Heart left ventricle (tissue), 16 donors: Measurements from ENCODE around the gene IL18BP. TPM values are rescaled to one million over a fixed set of nuclear protein-coding genes. Genes with fewer than 3 reads are reported as not detected.
A peak's percentile ranks its signal among the peaks of the same experiment; 100 is the strongest.

Experiments
- ATAC-seq, 4 donors: fragments of 200-7000 bp; cut with Tn5 transposase; one replicate each; pipeline ENCODE4 v1.9.1; 2020 to 2022; ENCODE audit warnings: moderate library complexity in 4 of 4, mild to moderate bottlenecking in 3 of 4, moderate number of reproducible peaks in 1 of 4
- DNase-seq, 5 donors: peaks; one replicate each; pipeline ENCODE4 v3.0.0-alpha.2; 2020
- H3K27ac ChIP-seq, 12 donors: fragments of 200-600 bp; sonication (generic) in 4 of 12; one replicate each; pipeline versions ENCODE4 v1.5.0 to v1.8.0; 2016 to 2022; ENCODE audit warnings: mild to moderate bottlenecking in 2 of 12
- H3K27me3 ChIP-seq, 9 donors: fragments of 200-600 bp; sonication (generic) in 2 of 9; one replicate each; pipeline versions ENCODE4 v1.5.1 to v1.8.0; 2016 to 2022; ENCODE audit warnings: mild to moderate bottlenecking in 3 of 9
- H3K36me3 ChIP-seq, 9 donors: fragments of 200-600 bp; sonication (generic) in 2 of 9; one replicate each; pipeline versions ENCODE4 v1.5.0 to v1.8.0; 2018 to 2022; ENCODE audit warnings: mild to moderate bottlenecking in 2 of 9
- H3K4me1 ChIP-seq, 12 donors: fragments of 200-600 bp; sonication (generic) in 4 of 12; one replicate each; pipeline versions ENCODE4 v1.5.0 to v1.8.0; 2016 to 2022; ENCODE audit warnings: mild to moderate bottlenecking in 3 of 12
- H3K4me3 ChIP-seq, 12 donors: fragments of 200-600 bp; sonication (generic) in 4 of 12; one replicate each; pipeline versions ENCODE4 v1.5.0 to v1.8.0; 2017 to 2022; ENCODE audit warnings: mild to moderate bottlenecking in 9 of 12, moderate library complexity in 4 of 12
- H3K9me3 ChIP-seq, 12 donors: fragments of 200-600 bp; sonication (generic) in 4 of 12; one replicate each; pipeline versions ENCODE4 v1.5.0 to v1.8.0; 2016 to 2022; ENCODE audit warnings: mild to moderate bottlenecking in 1 of 12
- POLR2A ChIP-seq, 2 donors: fragments of 450-650 bp; IDR thresholded peaks; one replicate each; pipeline ENCODE4 v1.6.1; 2017; ENCODE audit warnings: antibody characterized with exemption in 2 of 2, mild to moderate bottlenecking in 2 of 2, moderate library complexity in 2 of 2
- WGBS, 4 donors: extraction: QIAGEN DNeasy Blood & Tissue Kit in 2 of 4; methylation state at CpG; one replicate each; pipeline versions ENCODE4 v1.1.5 to v1.1.7; 2013 to 2018; 5-methylcytosine and 5-hydroxymethylcytosine counted together
- intact Hi-C, 10 donors: fragments of 100-400 bp; cut with DNase I; formaldehyde crosslinking; loops; one replicate each; pipeline versions ENCODE4 v1.11.1 to v1.14.2; 2022
- polyA plus RNA-seq, 2 donors: library from polyadenylated mRNA; stranded (reverse); fragments of 200-250 nt; gene quantifications; one replicate each; pipeline ENCODE4 v1.2.3, GENCODE V29; 2013
- total RNA-seq, 9 donors: library from RNA; depleted of rRNA in 2 of 9; stranded (reverse); fragments of >200 nt in 2 of 9; fragmentation: NEBNext Ultra II Directional in 3 of 9; extraction: Animal tissue kit (Norgen Biotek cat#: 25700) in 3 of 9; gene quantifications; one replicate each; pipeline versions ENCODE4 v1.1.0 to v1.2.4, GENCODE V29; 2016 to 2023
- TF ChIP-seq, protein P1 (sequence below), 12 donors: fragments of 200-600 bp; sonication (generic) in 4 of 12; IDR thresholded peaks; one replicate each; pipeline versions ENCODE4 v1.5.0 to v1.8.0; 2018 to 2022; ENCODE audit warnings: antibody characterized with exemption in 12 of 12, mild to moderate bottlenecking in 5 of 12
- donor health status: ischemic (EF 13 %, LVEDD 7.1; RV severe dilation, severe dysfunction).
- donor health status: healthy with polysubstance abuse.
- donor health status: DM: no; HTN: yes; CAD: no.
- donor health status: DM: no; HTN: no; CAD: no.
- donor health status: ischemic (EF 25% LVEDD 6.9; RV normal size, moderate dysfunction).
- donor health status: ischemic (EF 25% LVEDD 5.7; RV mildly dilated, moderate dysfunction).
- donor health status: healthy.
- donor health status: DM: yes; HTN: yes; CAD: no.
- donor health status: ischemic (EF 35%, LVEDD 5.7; RV mildly dilated, moderate dysfunction).
- donor health status: nonischemic (EF 11% LVEDD 7.7; RV severe dilation, severe dysfunction).
- donor health status: DM: yes; HTN: yes; CAD: no.
- donor health status: PGD.
- donor health status: ischemic (EF 29% LVEDD 5.4; RV normal size, mild dysfunction).
- donor health status: nonischemic (EF 23%, LVEDD 6.1; RV moderate dilation, normal function).

Gene IL18BP
- total and polyA plus RNA-seq, 11 donors: 1.1 to 86.5 (median 4.4) TPM

DNA sequence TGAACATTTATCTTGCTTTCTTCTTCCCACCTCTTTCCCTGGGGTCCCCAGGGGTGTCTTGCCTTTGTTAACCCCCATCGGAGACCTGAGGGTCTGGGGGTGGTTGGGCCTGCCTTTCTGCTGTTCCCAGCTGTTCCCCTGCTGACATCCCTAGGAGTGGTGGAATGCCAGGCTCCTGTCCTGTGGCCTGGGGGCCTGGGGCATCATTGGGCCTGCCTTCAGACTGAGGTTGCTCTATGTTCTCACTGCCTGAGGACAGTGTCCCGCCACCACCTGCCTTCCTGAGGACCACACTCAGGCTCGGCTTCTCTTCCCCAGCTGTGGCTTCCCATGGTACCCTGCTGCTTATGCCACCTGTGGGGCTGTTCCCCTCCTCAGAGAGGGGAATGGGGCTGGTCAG is 1.1 kb upstream of the IL18BP start:
- DNase-seq: no peak
- 85 to 100% (median 95%) methylated on average over 2 to 3 of the region's 3 CpGs for WGBS, 4 donors
- Histone ChIP-seq H3K9me3 (no peaks in the 10 kb centered on the region), H3K36me3 (peaks cover 0 to 31% (median 18%) of the 10 kb centered on the region in 9 donors), H3K27me3 (no peaks in the 10 kb centered on the region), H3K27ac (peak overlapping the region in 1 of 12 donors; percentile 93), H3K4me1 (peaks cover 0 to 64% (median 15%) of the 10 kb centered on the region in 12 donors), H3K4me3 (no peak overlapping the region)
- ATAC-seq: no peak
- TF ChIP-seq, protein P1, sequence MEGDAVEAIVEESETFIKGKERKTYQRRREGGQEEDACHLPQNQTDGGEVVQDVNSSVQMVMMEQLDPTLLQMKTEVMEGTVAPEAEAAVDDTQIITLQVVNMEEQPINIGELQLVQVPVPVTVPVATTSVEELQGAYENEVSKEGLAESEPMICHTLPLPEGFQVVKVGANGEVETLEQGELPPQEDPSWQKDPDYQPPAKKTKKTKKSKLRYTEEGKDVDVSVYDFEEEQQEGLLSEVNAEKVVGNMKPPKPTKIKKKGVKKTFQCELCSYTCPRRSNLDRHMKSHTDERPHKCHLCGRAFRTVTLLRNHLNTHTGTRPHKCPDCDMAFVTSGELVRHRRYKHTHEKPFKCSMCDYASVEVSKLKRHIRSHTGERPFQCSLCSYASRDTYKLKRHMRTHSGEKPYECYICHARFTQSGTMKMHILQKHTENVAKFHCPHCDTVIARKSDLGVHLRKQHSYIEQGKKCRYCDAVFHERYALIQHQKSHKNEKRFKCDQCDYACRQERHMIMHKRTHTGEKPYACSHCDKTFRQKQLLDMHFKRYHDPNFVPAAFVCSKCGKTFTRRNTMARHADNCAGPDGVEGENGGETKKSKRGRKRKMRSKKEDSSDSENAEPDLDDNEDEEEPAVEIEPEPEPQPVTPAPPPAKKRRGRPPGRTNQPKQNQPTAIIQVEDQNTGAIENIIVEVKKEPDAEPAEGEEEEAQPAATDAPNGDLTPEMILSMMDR (IDR thresholded peaks at IDR 0.05): no peak
- no peak for TF ChIP-seq POLR2A (IDR thresholded peaks at IDR 0.05)
- intact Hi-C loops: no loop called here

DNA sequence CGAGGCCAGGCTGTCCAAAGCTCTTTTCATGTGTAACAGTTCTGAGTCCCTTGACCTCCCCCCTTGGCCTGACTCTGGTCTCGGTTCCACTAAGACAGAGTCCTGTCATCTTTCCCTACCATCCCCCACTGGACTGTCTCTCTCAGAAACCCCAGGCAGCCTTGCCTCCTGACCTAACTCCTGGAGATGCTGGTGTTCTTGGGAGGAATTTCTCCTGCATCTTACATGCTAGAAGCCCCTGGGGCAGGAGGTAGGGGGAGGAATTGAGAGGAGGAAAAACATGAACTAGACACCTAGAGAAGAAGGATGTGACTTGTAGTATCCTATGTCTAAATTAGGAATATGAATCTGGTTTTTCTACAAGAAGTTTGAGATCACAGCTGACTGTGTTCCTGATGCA is 648 bp upstream of the IL18BP start:
- WGBS, 4 donors: 92 to 99% (median 97%) methylated on average over 2 of the region's 2 CpGs
- TF ChIP-seq, protein P1 (IDR thresholded peaks at IDR 0.05): no peak
- no peak for TF ChIP-seq POLR2A (IDR thresholded peaks at IDR 0.05)
- peaks cover 0 to 63% (median 15%) of the 10 kb centered on the region in 12 donors for H3K4me1 ChIP-seq
- no peak for DNase-seq
- no peaks in the 10 kb centered on the region for H3K27me3 ChIP-seq
- ATAC-seq: no peak
- H3K9me3 ChIP-seq: no peaks in the 10 kb centered on the region
- no peak overlapping the region for H3K4me3 ChIP-seq
- peaks cover 0 to 35% (median 23%) of the 10 kb centered on the region in 9 donors for H3K36me3 ChIP-seq
- intact Hi-C loops: no loop called here
- H3K27ac ChIP-seq: peak overlapping the region in 6 of 12 donors; percentile 43 to 93 (median 72)

DNA sequence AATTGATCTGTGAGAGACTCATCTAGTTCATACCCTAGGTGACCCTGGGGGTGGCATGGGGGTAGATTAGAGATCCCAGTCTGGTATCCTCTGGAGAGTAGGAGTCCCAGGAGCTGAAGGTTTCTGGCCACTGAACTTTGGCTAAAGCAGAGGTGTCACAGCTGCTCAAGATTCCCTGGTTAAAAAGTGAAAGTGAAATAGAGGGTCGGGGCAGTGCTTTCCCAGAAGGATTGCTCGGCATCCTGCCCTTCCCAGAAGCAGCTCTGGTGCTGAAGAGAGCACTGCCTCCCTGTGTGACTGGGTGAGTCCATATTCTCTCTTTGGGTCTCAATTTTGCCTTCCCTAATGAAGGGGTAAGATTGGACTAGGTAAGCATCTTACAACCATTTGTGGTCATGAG is 653 bp downstream of the IL18BP start:
- peak overlapping the region in 10 of 12 donors; percentile 6 to 53 (median 36) for H3K4me3 ChIP-seq
- peak in 2 of 4 donors; percentile 28 to 51 for ATAC-seq
- H3K27me3 ChIP-seq: no peaks in the 10 kb centered on the region
- H3K9me3 ChIP-seq: no peaks in the 10 kb centered on the region
- 15 to 47% (median 29%) methylated on average over 2 of the region's 2 CpGs for WGBS, 4 donors
- H3K27ac ChIP-seq: peak overlapping the region; percentile 43 to 93 (median 74)
- intact Hi-C loops: no loop called here
- TF ChIP-seq POLR2A (IDR thresholded peaks at IDR 0.05): no peak
- TF ChIP-seq, protein P1 (IDR thresholded peaks at IDR 0.05): no peak
- H3K36me3 ChIP-seq: peaks cover 0 to 48% (median 36%) of the 10 kb centered on the region in 9 donors
- DNase-seq: peak in 1 of 5 donors; percentile 44
- H3K4me1 ChIP-seq: peaks cover 0 to 63% (median 15%) of the 10 kb centered on the region in 12 donors

GRCh38 chr11:71999798-72000197 is 1.1 kb downstream of the IL18BP start:
- DNase-seq (no peak), ATAC-seq (no peak)
- 33 to 75% (median 66%) methylated on average over 4 to 8 of the region's 8 CpGs for WGBS, 4 donors
- intact Hi-C loops: no loop called here
- Histone ChIP-seq H3K27me3 (no peaks in the 10 kb centered on the region), H3K4me1 (peaks cover 0 to 63% (median 15%) of the 10 kb centered on the region in 12 donors), H3K4me3 (peak overlapping the region in 10 of 12 donors; percentile 6 to 53 (median 36)), H3K9me3 (no peaks in the 10 kb centered on the region), H3K36me3 (peaks cover 0 to 50% (median 40%) of the 10 kb centered on the region in 9 donors), H3K27ac (peak overlapping the region in 11 of 12 donors; percentile 43 to 93 (median 75))
- TF ChIP-seq, protein P1 (IDR thresholded peaks at IDR 0.05): no peak
- TF ChIP-seq POLR2A (IDR thresholded peaks at IDR 0.05): no peak
